HepG2 (cell line): ENCODE results near the gene MYH9. TPM values are rescaled to one million over a fixed set of nuclear protein-coding genes. Genes with fewer than 3 reads are reported as not detected.

Experiments
- ELF1 ChIP-seq: sonication (generic); formaldehyde crosslinking; IDR thresholded peaks from 2 replicates; pipeline ENCODE4 v1.4.0; 2020; ENCODE audit warnings: missing genetic modification reagents
- GTF2F1 ChIP-seq: fragments of 150-350 bp; IDR thresholded peaks from 2 replicates; pipeline ENCODE4 v1.6.1; 2014; ENCODE audit warnings: low read length
- HOXA9 ChIP-seq: sonication (generic); formaldehyde crosslinking; IDR thresholded peaks from 2 replicates; pipeline ENCODE4 v1.8.1; 2022; ENCODE audit warnings: missing genetic modification reagents, mild to moderate bottlenecking, moderate library complexity, borderline replicate concordance
- IKZF1 ChIP-seq: fragments of 450-650 bp; IDR thresholded peaks from 2 replicates; pipeline ENCODE4 v1.7.1; 2016
- NBN ChIP-seq: fragments of 450-650 bp; conservative IDR thresholded peaks from 2 replicates; pipeline ENCODE4 v1.6.1; 2017
- NR2F1 ChIP-seq, 2 experiments: fragments of 450-650 bp in 1 of 2; formaldehyde crosslinking in 1 of 2; IDR thresholded peaks; 2 replicates each; pipeline versions ENCODE4 v1.5.0 to v1.6.1; 2016 to 2020; ENCODE audit warnings: mild to moderate bottlenecking in 1 of 2, missing compliant biosample characterization in 1 of 2, missing genetic modification reagents in 1 of 2, moderate library complexity in 1 of 2
- SCMH1 ChIP-seq: sonication (generic); formaldehyde crosslinking; IDR thresholded peaks from 2 replicates; pipeline ENCODE4 v1.9.0; 2021; ENCODE audit warnings: missing genetic modification reagents, mild to moderate bottlenecking, borderline replicate concordance
- SOX5 ChIP-seq: IDR thresholded peaks from 2 replicates; pipeline ENCODE4 v1.6.1; 2016; ENCODE audit warnings: borderline replicate concordance
- SRF ChIP-seq: IDR thresholded peaks from 2 replicates; pipeline ENCODE4 v1.6.1; 2011; ENCODE audit warnings: mild to moderate bottlenecking, low read depth, low read length, moderate library complexity
- SUZ12 ChIP-seq: fragments of 150-350 bp; IDR thresholded peaks from 2 replicates; pipeline ENCODE4 v1.6.1; 2014; ENCODE audit warnings: low read depth, low read length
- YEATS2 ChIP-seq: sonication (generic); formaldehyde crosslinking; IDR thresholded peaks from 2 replicates; pipeline ENCODE4 v1.4.0; 2020; ENCODE audit warnings: missing genetic modification reagents, borderline replicate concordance
- ZBTB7A ChIP-seq: sonication (generic); formaldehyde crosslinking; IDR thresholded peaks from 2 replicates; pipeline ENCODE4 v1.8.0; 2022; ENCODE audit warnings: mild to moderate bottlenecking, missing genetic modification reagents
- ZNF20 ChIP-seq: sonication (generic); formaldehyde crosslinking; IDR thresholded peaks from 2 replicates; pipeline ENCODE4 v1.4.0; 2020; ENCODE audit warnings: mild to moderate bottlenecking, moderate library complexity, missing genetic modification reagents
- ZNF282 ChIP-seq: fragments of 450-650 bp; IDR thresholded peaks from 2 replicates; pipeline ENCODE4 v1.6.1; 2018; ENCODE audit not compliant: partially characterized antibody
- ZNF350 ChIP-seq: sonication (generic); formaldehyde crosslinking; IDR thresholded peaks from 2 replicates; pipeline ENCODE4 v1.4.0; 2020; ENCODE audit warnings: mild to moderate bottlenecking, low read depth, missing genetic modification reagents, borderline replicate concordance
- ZNF550 ChIP-seq: sonication (generic); formaldehyde crosslinking; IDR thresholded peaks from 2 replicates; pipeline ENCODE4 v1.4.0; 2020; ENCODE audit warnings: mild to moderate bottlenecking, missing genetic modification reagents, borderline replicate concordance
- ZNF782 ChIP-seq: sonication (generic); formaldehyde crosslinking; IDR thresholded peaks from 2 replicates; pipeline ENCODE4 v1.4.0; 2020; ENCODE audit warnings: missing genetic modification reagents, mild to moderate bottlenecking, borderline replicate concordance
- ZNF816 ChIP-seq: sonication (generic); formaldehyde crosslinking; IDR thresholded peaks from 2 replicates; pipeline ENCODE4 v1.8.0; 2022; ENCODE audit warnings: missing genetic modification reagents, mild to moderate bottlenecking, borderline replicate concordance
- ZNF879 ChIP-seq: sonication (generic); formaldehyde crosslinking; IDR thresholded peaks from 2 replicates; pipeline ENCODE4 v1.8.1; 2023; ENCODE audit warnings: missing genetic modification reagents
- ZNF883 ChIP-seq: sonication (generic); formaldehyde crosslinking; IDR thresholded peaks from 2 replicates; pipeline ENCODE4 v1.5.1; 2020; ENCODE audit warnings: mild to moderate bottlenecking, missing genetic modification reagents; ENCODE audit errors: not compliant biosample characterization
- polyA plus RNA-seq, 8 experiments: library from polyadenylated mRNA; depleted of rRNA in 3 of 8; stranded (reverse) in 7 of 8; unstranded in 1 of 8; fragments of >200 nt; fragmentation: Illumina TruSeq in 4 of 8; extraction: Trizol in 4 of 8; gene quantifications; 2 replicates each; pipeline versions ENCODE4 v1.2.1 to v1.2.3, GENCODE V29; 2011 to 2016; ENCODE audit warnings: low read depth in 4 of 8, missing spikeins in 1 of 8, mixed read lengths in 1 of 8; ENCODE audit not compliant: insufficient read depth in 1 of 8
- total RNA-seq, 5 experiments: library from RNA; depleted of rRNA; stranded (reverse); fragments of >200 nt; fragmentation: Illumina TruSeq; extraction: Trizol; gene quantifications; 2 replicates each; pipeline ENCODE4 v1.2.3, GENCODE V29; 2016; ENCODE audit warnings: low read depth in 1 of 5
- TF ChIP-seq, protein P1 (sequence below): IDR thresholded peaks from 2 replicates; pipeline ENCODE4 v1.6.1; 2016; ENCODE audit warnings: missing compliant biosample characterization, missing genetic modification reagents, borderline replicate concordance
- TF ChIP-seq, protein P2 (sequence below): sonication (generic); formaldehyde crosslinking; IDR thresholded peaks from 2 replicates; pipeline ENCODE4 v1.4.0; 2020; ENCODE audit warnings: mild to moderate bottlenecking, missing genetic modification reagents, borderline replicate concordance
- TF ChIP-seq, protein P3 (sequence below): sonication (generic); formaldehyde crosslinking; IDR thresholded peaks from 2 replicates; pipeline ENCODE4 v1.4.0; 2020; ENCODE audit warnings: missing genetic modification reagents, low read depth, mild to moderate bottlenecking, borderline replicate concordance
- TF ChIP-seq, protein P4 (sequence below): sonication (generic); formaldehyde crosslinking; IDR thresholded peaks from 2 replicates; pipeline ENCODE4 v1.4.0; 2020; ENCODE audit warnings: missing genetic modification reagents, mild to moderate bottlenecking, borderline replicate concordance

Gene MYH9
- total and polyA plus RNA-seq, 2 of the 13 experiments (the other 11 are each of a cell fraction or from before 2014, with no cell fraction given) = 50.7 to 98.5 TPM

DNA sequence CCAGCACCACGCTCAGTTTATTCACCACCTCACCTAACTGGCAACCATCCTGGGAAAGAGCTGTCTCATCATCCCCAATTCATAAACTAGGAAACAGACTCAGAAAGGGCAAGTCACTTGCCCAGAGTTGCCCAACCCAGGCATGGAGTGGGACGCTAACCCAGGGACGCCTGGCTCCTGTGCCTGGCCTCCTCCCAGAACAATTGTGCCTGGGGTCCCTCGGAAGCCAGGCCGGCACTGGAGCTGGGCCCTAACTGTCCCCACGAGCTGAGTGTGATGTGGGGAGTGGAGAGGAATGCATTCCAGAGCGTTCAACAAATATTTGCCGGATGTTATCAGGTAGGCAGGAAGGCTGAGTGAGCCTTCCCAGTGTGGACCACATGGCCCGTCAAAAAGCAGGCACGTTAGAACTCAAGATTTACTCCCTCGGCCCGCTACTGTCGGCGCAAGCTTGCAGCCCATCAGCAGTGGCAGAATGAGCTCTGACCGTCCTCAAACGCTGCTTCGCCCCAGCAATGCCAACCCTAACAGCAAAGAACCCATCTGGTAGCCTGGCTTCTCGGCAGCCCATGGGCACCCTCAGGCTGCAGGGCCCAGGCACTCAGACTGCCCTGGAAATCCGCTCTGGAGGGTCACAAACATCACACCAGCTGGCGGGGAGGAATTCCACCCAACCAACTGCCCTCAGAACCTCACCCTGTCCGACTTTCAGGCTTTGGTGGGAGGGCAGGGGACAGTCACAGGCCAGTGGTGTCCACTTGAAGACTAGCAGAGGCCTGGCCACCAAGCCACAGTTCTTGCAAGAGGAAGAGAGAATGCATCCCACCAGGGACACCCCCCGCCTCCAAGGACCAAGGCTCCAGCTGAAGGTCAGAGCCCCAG lies 35.6 kb downstream of the MYH9 start (continued):
- TF ChIP-seq, protein P1, sequence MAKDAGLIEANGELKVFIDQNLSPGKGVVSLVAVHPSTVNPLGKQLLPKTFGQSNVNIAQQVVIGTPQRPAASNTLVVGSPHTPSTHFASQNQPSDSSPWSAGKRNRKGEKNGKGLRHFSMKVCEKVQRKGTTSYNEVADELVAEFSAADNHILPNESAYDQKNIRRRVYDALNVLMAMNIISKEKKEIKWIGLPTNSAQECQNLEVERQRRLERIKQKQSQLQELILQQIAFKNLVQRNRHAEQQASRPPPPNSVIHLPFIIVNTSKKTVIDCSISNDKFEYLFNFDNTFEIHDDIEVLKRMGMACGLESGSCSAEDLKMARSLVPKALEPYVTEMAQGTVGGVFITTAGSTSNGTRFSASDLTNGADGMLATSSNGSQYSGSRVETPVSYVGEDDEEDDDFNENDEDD (CRISPR knock-in tag) = peak; percentile 74; the same call in 1 of the 2 replicates
- TF ChIP-seq SCMH1 (CRISPR knock-in tag) (no peak), ZNF816 (CRISPR knock-in tag) (no peak; the same call in 1 of the 2 replicates), SRF (no peak), YEATS2 (CRISPR knock-in tag) (no peak), ZNF20 (no peak), ZBTB7A (peak; percentile 57; the same call in 1 of the 2 replicates), SUZ12 (no peak), ZNF782 (CRISPR knock-in tag) (no peak), GTF2F1 (no peak), ZNF883 (CRISPR knock-in tag) (no peak), NR2F1 (CRISPR knock-in tag; IDR thresholded peaks at IDR 0.05) (no peak), ZNF282 (no peak), IKZF1 (no peak), HOXA9 (no peak), ZNF550 (no peak), NBN (no peak), ZNF879 (CRISPR knock-in tag) (no peak), SOX5 (CRISPR knock-in tag) (peak; percentile 84), ZNF350 (peak; percentile 44; the same call in 1 of the 2 replicates), ELF1 (CRISPR knock-in tag) (peak; percentile 48; the same call in 1 of the 2 replicates)
- TF ChIP-seq, protein P2, sequence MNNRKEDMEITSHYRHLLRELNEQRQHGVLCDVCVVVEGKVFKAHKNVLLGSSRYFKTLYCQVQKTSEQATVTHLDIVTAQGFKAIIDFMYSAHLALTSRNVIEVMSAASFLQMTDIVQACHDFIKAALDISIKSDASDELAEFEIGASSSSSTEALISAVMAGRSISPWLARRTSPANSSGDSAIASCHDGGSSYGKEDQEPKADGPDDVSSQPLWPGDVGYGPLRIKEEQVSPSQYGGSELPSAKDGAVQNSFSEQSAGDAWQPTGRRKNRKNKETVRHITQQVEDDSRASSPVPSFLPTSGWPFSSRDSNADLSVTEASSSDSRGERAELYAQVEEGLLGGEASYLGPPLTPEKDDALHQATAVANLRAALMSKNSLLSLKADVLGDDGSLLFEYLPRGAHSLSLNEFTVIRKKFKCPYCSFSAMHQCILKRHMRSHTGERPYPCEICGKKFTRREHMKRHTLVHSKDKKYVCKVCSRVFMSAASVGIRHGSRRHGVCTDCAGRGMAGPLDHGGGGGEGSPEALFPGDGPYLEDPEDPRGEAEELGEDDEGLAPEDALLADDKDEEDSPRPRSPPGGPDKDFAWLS = peak; percentile 44; the same call in 1 of the 2 replicates
- TF ChIP-seq, protein P3, sequence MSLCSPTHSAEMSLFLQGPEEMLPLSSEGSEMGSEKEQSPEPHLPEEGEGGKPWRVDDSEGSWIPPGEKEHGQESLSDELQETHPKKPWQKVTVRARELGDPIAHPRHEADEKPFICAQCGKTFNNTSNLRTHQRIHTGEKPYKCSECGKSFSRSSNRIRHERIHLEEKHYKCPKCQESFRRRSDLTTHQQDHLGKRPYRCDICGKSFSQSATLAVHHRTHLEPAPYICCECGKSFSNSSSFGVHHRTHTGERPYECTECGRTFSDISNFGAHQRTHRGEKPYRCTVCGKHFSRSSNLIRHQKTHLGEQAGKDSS (CRISPR knock-in tag) = no peak
- TF ChIP-seq, protein P4, sequence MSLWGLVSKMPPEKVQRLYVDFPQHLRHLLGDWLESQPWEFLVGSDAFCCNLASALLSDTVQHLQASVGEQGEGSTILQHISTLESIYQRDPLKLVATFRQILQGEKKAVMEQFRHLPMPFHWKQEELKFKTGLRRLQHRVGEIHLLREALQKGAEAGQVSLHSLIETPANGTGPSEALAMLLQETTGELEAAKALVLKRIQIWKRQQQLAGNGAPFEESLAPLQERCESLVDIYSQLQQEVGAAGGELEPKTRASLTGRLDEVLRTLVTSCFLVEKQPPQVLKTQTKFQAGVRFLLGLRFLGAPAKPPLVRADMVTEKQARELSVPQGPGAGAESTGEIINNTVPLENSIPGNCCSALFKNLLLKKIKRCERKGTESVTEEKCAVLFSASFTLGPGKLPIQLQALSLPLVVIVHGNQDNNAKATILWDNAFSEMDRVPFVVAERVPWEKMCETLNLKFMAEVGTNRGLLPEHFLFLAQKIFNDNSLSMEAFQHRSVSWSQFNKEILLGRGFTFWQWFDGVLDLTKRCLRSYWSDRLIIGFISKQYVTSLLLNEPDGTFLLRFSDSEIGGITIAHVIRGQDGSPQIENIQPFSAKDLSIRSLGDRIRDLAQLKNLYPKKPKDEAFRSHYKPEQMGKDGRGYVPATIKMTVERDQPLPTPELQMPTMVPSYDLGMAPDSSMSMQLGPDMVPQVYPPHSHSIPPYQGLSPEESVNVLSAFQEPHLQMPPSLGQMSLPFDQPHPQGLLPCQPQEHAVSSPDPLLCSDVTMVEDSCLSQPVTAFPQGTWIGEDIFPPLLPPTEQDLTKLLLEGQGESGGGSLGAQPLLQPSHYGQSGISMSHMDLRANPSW (CRISPR knock-in tag) = no peak
